HPDE6-E6E7 (cell line): ENCODE measurements around the gene FAM120A.

Source experiments
- DNase-seq: peaks from one replicate; pipeline ENCODE4 v3.0.0; 2011; ENCODE audit warnings: missing footprints; ENCODE audit errors: extremely low spot score

FAM120A gene

GRCh38 chr9:93595861-93596365 is 144.4 kb downstream of the FAM120A start:
- DNase-seq, result no peak

DNA sequence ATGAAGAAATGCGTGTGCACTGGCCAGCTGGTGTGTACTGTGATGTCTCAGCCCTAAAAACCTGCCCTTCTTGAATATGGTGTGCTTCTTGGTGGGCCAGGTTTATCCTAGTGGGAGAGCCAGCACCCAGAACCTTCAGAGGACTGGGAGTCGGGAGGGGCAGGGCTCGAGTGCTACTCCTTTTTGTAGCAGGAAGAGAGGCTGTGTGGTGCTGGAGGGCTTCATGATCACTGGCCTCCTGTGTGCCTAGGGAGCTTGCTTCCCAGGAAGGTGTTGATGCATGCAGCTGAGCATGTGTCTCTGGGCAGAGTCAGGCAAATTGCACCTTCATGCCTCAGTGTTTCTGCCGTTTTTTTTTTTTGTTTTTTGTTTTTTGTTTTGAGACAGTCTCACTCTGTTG is 144.9 kb downstream of the FAM120A start:
- DNase-seq, result no peak

DNA sequence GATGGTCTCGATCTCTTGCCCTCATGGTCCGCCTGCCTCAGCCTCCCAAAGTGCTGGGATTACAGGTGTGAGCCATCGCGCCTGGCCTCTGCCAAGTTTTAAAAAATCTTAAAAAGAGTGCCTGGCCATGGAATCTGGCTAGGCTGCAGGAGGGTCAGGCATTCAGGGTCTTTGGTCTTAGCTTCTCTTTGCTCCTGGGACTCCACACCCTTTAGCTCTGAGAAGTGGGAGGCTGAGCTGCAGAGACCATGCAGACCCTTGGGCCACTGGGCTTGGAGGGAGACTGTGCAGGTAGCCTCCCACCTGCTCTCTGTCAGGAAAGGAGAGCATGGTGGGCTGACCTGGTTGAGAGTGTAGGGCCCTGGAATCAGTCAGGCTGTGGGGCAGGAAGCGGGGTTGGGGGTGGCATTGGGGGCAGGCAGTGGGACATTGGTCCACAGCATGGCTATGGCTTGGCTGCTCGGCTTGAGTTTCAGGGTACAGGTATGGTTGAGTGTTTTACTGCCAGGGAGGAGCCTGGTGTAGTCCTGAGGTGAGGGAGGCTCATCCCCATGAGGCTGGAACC is 145.7 kb downstream of the FAM120A start:
- no peak for DNase-seq

- DNase-seq, result no peak
Observed at GRCh38 chr9:93597871-93598646, 146.6 kb downstream of the FAM120A start.

- DNase-seq, result no peak
Observed at GRCh38 chr9:93598647-93599241, 147.3 kb downstream of the FAM120A start.

- no peak for DNase-seq
Observed at GRCh38 chr9:93599571-93600403, 148.3 kb downstream of the FAM120A start.

- DNase-seq, result no peak
Observed at GRCh38 chr9:93600504-93600903, 149.0 kb downstream of the FAM120A start.

GRCh38 chr9:93601063-93601462 is 149.6 kb downstream of the FAM120A start:
- no peak for DNase-seq

DNA sequence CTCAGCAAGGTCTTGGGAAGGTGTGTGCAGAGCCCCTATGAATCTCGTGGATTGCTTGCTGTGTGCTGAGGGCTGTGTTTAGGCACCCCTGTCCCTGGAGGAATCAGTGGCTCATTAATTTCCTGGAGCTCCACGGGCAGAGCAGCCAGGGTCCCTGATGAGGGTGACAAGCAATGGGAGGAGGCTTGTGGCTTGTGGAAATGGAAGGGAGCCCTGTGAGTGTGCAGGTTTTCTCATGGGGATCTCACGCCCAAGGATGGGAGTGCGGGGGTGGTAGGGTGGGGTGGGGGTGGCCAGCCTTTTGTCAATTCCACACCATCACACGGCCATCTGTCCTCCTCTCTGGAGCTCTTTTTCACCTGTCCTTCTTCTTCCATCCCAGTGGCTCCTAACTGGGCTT is 150.2 kb downstream of the FAM120A start:
- no peak for DNase-seq

- no peak for DNase-seq
Observed at GRCh38 chr9:93603011-93603410, 151.5 kb downstream of the FAM120A start.

DNA sequence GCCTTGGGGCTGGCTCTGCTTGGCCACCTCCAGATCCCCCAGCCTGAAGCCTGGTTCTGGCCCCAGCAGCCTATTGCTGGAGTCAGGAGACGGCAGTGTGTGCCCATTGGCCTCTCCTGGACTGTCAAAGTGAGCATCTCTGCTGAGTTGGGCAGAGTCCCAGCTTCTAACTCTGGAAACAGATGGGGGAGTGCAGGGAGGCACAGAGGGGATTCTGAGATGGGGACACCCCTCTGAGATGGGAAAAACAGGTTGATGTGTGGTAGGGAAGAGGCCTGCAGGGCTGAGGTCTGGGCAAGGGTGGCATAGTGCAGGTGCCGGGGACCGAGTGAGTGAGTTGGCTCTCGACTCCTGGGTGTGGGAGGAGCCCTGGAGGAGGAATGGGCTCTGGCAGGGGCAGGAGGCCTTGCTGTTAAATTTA is 152.4 kb downstream of the FAM120A start:
- DNase-seq, result no peak

- no peak for DNase-seq
Observed at GRCh38 chr9:93606187-93606586, 154.7 kb downstream of the FAM120A start.

DNA sequence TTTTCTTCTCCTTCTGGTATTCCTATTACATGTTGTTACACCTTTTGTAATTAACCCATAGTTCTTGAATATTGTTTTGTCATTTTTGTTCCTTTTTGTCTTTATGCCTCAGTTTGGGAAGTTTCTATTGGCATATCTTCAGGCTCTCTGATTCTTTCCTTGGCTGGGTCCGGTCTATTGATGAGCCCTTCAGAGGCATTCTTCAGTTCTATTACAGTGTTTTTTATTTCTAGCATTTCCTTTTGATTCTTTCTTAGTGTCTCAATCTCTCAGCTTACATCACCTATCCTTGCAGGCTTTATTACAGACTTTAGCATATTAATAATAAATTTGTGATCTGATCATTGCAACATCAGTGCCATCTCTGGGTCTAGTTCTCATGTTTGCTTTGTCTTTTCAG is 158.7 kb downstream of the FAM120A start:
- no peak for DNase-seq

DNA sequence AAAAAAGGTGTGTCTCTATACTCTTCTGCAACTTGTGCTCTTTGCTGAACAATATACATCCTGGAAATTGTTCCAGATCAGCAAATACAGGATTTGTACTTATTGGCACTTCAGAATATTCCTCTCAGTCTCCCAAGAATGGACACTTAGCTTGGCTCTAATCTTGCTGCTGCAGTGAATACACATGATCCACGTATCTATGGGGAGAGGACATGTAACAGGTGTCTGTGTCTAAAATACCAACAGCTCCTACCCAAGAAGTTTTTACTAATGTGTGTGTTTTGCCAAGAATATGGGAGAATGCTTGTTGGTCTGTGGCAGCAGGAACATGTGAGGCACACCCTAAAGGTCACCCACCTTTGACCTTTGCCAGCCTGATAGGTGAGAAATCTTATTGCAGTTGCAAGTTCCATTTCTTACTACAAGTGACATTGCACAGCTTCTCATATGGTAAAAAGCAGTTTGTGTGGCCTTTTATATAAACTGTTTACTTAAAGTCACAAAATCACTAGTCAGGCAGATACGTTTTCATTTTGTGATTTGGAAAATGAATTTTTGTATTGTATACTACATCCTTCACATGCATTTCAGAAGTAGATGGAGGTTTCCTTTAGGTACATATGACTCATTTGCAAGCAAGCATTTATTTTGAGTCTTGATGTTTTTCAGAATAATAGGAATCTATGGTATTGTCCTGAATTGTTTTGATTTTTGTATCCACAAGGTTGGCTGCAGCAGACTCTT is 160.7 kb downstream of the FAM120A start:
- DNase-seq, result no peak

GRCh38 chr9:93612796-93613154 is 161.3 kb downstream of the FAM120A start:
- DNase-seq, result no peak

- no peak for DNase-seq
Observed at GRCh38 chr9:93613174-93613573, 161.7 kb downstream of the FAM120A start.

DNA sequence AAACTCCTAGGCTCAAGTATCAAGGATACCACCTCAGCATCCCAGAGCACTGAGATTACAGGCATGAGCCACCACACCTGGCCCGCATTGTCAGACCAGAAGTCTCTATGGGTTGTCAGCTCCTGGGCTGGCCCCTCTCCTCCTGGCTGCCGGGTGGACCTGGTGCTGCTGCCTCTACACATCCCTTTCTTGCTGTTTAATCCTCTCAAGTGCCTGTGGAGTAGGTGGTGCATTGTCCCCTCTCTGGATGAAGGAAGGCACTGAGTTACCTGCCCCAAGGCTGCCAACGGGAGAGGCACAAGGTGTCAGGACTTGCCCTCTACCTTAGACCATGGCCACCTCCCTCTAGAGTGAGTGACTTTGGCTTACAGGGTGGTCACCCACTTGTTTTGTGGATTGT is 162.3 kb downstream of the FAM120A start:
- no peak for DNase-seq

DNA sequence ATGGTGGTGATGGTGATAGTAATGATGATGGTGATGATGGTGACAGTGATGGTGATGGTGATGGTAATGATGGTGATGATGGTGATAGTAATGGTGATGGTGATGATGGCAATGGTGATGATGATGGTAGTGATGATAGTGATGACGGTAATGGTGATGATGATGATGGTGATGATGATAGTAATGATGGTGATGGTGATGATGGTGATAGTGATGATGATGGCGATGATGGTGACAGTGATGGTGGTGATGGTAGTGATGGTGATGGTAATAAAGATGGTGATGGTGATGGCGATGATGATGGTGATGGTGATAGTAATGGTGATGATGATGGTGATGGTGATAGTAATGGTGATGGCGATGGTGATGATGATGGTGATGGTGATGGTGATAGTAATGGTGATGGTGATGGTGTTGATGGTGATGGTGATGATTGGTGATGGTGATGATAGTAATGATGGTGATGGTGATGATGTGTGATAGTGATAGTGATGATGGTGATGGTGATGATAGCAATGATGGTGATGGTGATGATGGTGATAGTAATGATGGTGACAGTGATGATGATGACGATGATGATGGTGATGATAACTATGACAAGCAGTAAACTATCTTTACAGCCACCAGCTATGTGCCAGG is 163.5 kb downstream of the FAM120A start:
- no peak for DNase-seq
